Liver (tissue), 9 donors: ENCODE data around the gene CDH15. TPM values are rescaled to one million over a fixed set of nuclear protein-coding genes. Genes with fewer than 3 reads are reported as not detected.
"Not testable (repeated sequence)": the region's sequence is repeated elsewhere in the genome, so short reads cannot be mapped to it uniquely, and the experiment has no call there.

Source experiments
- DNase-seq: peaks from one replicate; pipeline ENCODE4 v3.0.0-alpha.2; 2017; ENCODE audit warnings: low spot score
- H3K27ac ChIP-seq, 2 donors: one replicate each; pipeline ENCODE4 v1.7.0; 2013; ENCODE audit warnings: inconsistent platforms in 2 of 2, low read length in 2 of 2, control low read depth in 1 of 2, low read depth in 1 of 2, mild to moderate bottlenecking in 1 of 2
- H3K27me3 ChIP-seq, 4 donors: one replicate each; pipeline versions ENCODE4 v1.6.1 to v1.7.0; 2013; ENCODE audit warnings: low read length in 3 of 4, inconsistent platforms in 1 of 4, mild to moderate bottlenecking in 1 of 4, moderate library complexity in 1 of 4; ENCODE audit not compliant: control insufficient read depth in 4 of 4, insufficient read depth in 4 of 4
- H3K36me3 ChIP-seq, 4 donors: one replicate each; pipeline versions ENCODE4 v1.6.1 to v1.7.0; 2013; ENCODE audit warnings: low read length in 3 of 4, mild to moderate bottlenecking in 3 of 4, low read depth in 1 of 4, moderate library complexity in 1 of 4; ENCODE audit not compliant: control insufficient read depth in 4 of 4, insufficient read depth in 3 of 4
- H3K4me1 ChIP-seq, 4 donors: one replicate each; pipeline versions ENCODE4 v1.6.1 to v1.7.0; 2013; ENCODE audit warnings: low read length in 3 of 4, mild to moderate bottlenecking in 3 of 4, moderate library complexity in 1 of 4; ENCODE audit not compliant: control insufficient read depth in 4 of 4, insufficient read depth in 4 of 4
- H3K4me3 ChIP-seq, 3 donors: one replicate each; pipeline versions ENCODE4 v1.6.1 to v1.7.0; 2013; ENCODE audit warnings: low read length in 3 of 3, control low read depth in 1 of 3, low read depth in 1 of 3, mild to moderate bottlenecking in 1 of 3
- H3K9ac ChIP-seq, 2 donors: one replicate each; pipeline ENCODE4 v1.7.0; 2013; ENCODE audit warnings: low read length in 2 of 2, mild to moderate bottlenecking in 2 of 2, moderate library complexity in 2 of 2, control low read depth in 1 of 2, low read depth in 1 of 2
- H3K9me3 ChIP-seq, 4 donors: one replicate each; pipeline versions ENCODE4 v1.6.1 to v1.7.0; 2013; ENCODE audit warnings: low read length in 3 of 4; ENCODE audit not compliant: control insufficient read depth in 4 of 4
- CTCF ChIP-seq: fragments of 150-350 bp; IDR thresholded peaks from 2 replicates; pipeline ENCODE4 v1.5.1; 2017; ENCODE audit warnings: improper control_type of control experiment, low read depth, low read length; ENCODE audit not compliant: missing input control
- EGR1 ChIP-seq, 2 donors: IDR thresholded peaks; 2 replicates each; pipeline ENCODE4 v1.6.1; 2016 to 2018; ENCODE audit warnings: antibody characterized with exemption in 2 of 2, low read depth in 2 of 2
- FOXA1 ChIP-seq: IDR thresholded peaks from 2 replicates; pipeline ENCODE4 v1.6.1; 2016; ENCODE audit warnings: antibody characterized with exemption
- FOXA2 ChIP-seq: IDR thresholded peaks from 2 replicates; pipeline ENCODE4 v1.6.1; 2016; ENCODE audit warnings: antibody characterized with exemption
- GABPA ChIP-seq, 2 donors: IDR thresholded peaks in 1 of 2; conservative IDR thresholded peaks in 1 of 2; 2 replicates each; pipeline ENCODE4 v1.6.1; 2016; ENCODE audit warnings: antibody characterized with exemption in 2 of 2, mild to moderate bottlenecking in 1 of 2, moderate library complexity in 1 of 2
- HNF4A ChIP-seq, 2 donors: conservative IDR thresholded peaks; 2 replicates each; pipeline ENCODE4 v1.6.1; 2016; ENCODE audit warnings: antibody characterized with exemption in 2 of 2, mild to moderate bottlenecking in 2 of 2
- JUND ChIP-seq, 2 donors: IDR thresholded peaks; 2 replicates each; pipeline ENCODE4 v1.6.1; 2016; ENCODE audit warnings: antibody characterized with exemption in 2 of 2
- MAX ChIP-seq: IDR thresholded peaks from 2 replicates; pipeline ENCODE4 v1.6.1; 2016; ENCODE audit warnings: antibody characterized with exemption
- RAD21 ChIP-seq, 2 donors: IDR thresholded peaks; 2 replicates each; pipeline ENCODE4 v1.6.1; 2016; ENCODE audit warnings: antibody characterized with exemption in 2 of 2, mild to moderate bottlenecking in 2 of 2
- REST ChIP-seq: IDR thresholded peaks from 2 replicates; pipeline ENCODE4 v1.6.1; 2016; ENCODE audit warnings: antibody characterized with exemption, mild to moderate bottlenecking
- RXRA ChIP-seq, 2 donors: IDR thresholded peaks; 2 replicates each; pipeline ENCODE4 v1.6.1; 2017 to 2018; ENCODE audit warnings: antibody characterized with exemption in 2 of 2, mild to moderate bottlenecking in 1 of 2
- SP1 ChIP-seq: IDR thresholded peaks from 2 replicates; pipeline ENCODE4 v1.6.1; 2018; ENCODE audit warnings: antibody characterized with exemption, mild to moderate bottlenecking
- TAF1 ChIP-seq: conservative IDR thresholded peaks from 2 replicates; pipeline ENCODE4 v1.6.1; 2016; ENCODE audit warnings: antibody characterized with exemption, mild to moderate bottlenecking
- YY1 ChIP-seq: IDR thresholded peaks from 2 replicates; pipeline ENCODE4 v1.6.1; 2016; ENCODE audit warnings: antibody characterized with exemption, mild to moderate bottlenecking
- ZBTB33 ChIP-seq: IDR thresholded peaks from 2 replicates; pipeline ENCODE4 v1.6.1; 2016; ENCODE audit warnings: antibody characterized with exemption
- WGBS: extraction: QIAGEN DNeasy Blood & Tissue Kit; methylation state at CpG from one replicate; pipeline ENCODE4 v1.1.7; 2013; 5-methylcytosine and 5-hydroxymethylcytosine counted together
- polyA plus RNA-seq, 2 donors: library from polyadenylated mRNA; stranded (reverse) in 1 of 2; unstranded in 1 of 2; fragments of 200-250 nt in 1 of 2; fragments of >200 nt in 1 of 2; fragmentation: Nextera tagmentation in 1 of 2; extraction: Ambion mirVana in 1 of 2; gene quantifications; one replicate each; pipeline versions ENCODE4 v1.2.1 to v1.2.3, GENCODE V29; 2013 to 2015
- total RNA-seq, 2 donors: library from RNA; depleted of rRNA; stranded (reverse); fragments of >200 nt; gene quantifications; one replicate each; pipeline ENCODE4 v1.2.3, GENCODE V29; 2014
- TF ChIP-seq, protein P1 (sequence below): IDR thresholded peaks from 2 replicates; pipeline ENCODE4 v1.6.1; 2016; ENCODE audit warnings: antibody characterized with exemption
- donor health status: healthy.
- donor health status: healthy.
- donor health status: healthy.
- donor health status: healthy.
- donor health status: healthy.

The CDH15 gene
- total and polyA plus RNA-seq, 4 donors = 0.12 TPM; not detected in 3

DNA sequence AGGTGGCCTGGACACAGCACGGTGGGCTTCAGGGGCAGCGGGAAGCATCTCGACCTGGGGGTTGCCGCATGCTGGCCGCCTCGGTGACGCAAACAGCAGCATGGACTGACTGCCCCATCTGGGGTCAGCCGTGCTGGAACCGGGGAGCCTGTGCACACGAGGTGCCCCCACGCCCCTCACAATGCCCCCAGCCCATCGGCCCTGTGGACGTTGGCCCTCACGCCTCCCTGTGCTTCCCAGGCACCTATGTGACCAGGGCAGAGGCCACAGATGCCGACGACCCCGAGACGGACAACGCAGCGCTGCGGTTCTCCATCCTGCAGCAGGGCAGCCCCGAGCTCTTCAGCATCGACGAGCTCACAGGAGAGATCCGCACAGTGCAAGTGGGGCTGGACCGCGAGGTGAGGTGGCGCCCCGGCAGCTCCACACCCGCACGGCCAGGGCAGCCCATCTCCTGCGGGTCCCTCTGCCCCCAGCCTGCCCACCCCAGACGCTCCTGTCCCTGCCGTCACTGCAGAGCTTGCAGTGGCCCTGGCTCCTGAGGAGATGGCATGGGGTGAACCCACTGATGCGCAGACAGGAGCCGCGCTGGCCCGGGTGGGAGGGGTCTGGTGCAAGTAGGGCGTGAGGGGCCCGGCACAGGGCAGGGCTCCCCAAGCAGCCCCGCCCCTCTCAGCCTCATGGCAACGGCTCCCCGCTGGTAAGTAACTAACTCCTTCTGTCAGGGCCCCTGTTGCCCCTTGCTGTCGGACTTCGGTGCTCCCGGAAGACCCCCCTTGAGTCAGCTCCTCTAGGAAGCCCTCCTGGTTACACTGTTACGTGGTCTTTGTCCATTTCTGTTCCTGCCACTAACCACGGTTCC is 13.6 kb downstream of the CDH15 start:
- Histone ChIP-seq H3K4me3 (no peak overlapping the region), H3K4me1 (no peaks in the 10 kb centered on the region), H3K9ac (no peak overlapping the region), H3K27ac (no peak overlapping the region), H3K27me3 (no peaks in the 10 kb centered on the region), H3K36me3 (no peaks in the 10 kb centered on the region), H3K9me3 (no peaks in the 10 kb centered on the region)
- 65% methylated on average over 48 of the region's 48 CpGs for WGBS
- TF ChIP-seq CTCF = no peak
- TF ChIP-seq YY1 = no peak
- TF ChIP-seq RXRA (IDR thresholded peaks at IDR 0.05) = no peak
- no peak for TF ChIP-seq RAD21 (IDR thresholded peaks at IDR 0.05)
- no peak for TF ChIP-seq GABPA (IDR thresholded peaks at IDR 0.05 in 1 of 2, conservative IDR thresholded peaks at IDR 0.05 in 1 of 2)
- TF ChIP-seq REST = no peak
- TF ChIP-seq ZBTB33 = no peak
- TF ChIP-seq EGR1 (IDR thresholded peaks at IDR 0.05; ENCODE audit: low read depth in 2 of 2) = no peak
- no peak for TF ChIP-seq MAX
- no peak for TF ChIP-seq JUND (IDR thresholded peaks at IDR 0.05)
- no peak for TF ChIP-seq FOXA2
- TF ChIP-seq, protein P1, sequence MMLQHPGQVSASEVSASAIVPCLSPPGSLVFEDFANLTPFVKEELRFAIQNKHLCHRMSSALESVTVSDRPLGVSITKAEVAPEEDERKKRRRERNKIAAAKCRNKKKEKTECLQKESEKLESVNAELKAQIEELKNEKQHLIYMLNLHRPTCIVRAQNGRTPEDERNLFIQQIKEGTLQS = no peak
- TF ChIP-seq TAF1 = no peak
- no peak for TF ChIP-seq FOXA1
- no peak for TF ChIP-seq HNF4A (conservative IDR thresholded peaks at IDR 0.05)
- TF ChIP-seq SP1 = no peak
- DNase-seq = no peak

GRCh38 chr16:89185887-89186592 is 14.5 kb downstream of the CDH15 start:
- H3K36me3 ChIP-seq, H3K4me3 ChIP-seq, H3K4me1 ChIP-seq, H3K27me3 ChIP-seq, H3K9me3 ChIP-seq, H3K9ac ChIP-seq, H3K27ac ChIP-seq, DNase-seq: not testable (repeated sequence)
- 90% methylated on average over 30 of the region's 30 CpGs for WGBS

- not testable (repeated sequence) for H3K9me3 ChIP-seq, H3K4me3 ChIP-seq, H3K4me1 ChIP-seq, H3K36me3 ChIP-seq, H3K9ac ChIP-seq, H3K27ac ChIP-seq, DNase-seq, H3K27me3 ChIP-seq
- WGBS = 89% methylated on average over 20 of the region's 20 CpGs
These were observed 15.1 kb downstream of the CDH15 start for GRCh38 chr16:89186593-89187031.
